Measurements from ENCODE around the gene CPLX3. TPM values are rescaled to one million over a fixed set of nuclear protein-coding genes. Genes with fewer than 3 reads are reported as not detected.

The CPLX3 gene
- polyA plus RNA-seq, 3 donors = 0.12 TPM; not detected in 2

DNA sequence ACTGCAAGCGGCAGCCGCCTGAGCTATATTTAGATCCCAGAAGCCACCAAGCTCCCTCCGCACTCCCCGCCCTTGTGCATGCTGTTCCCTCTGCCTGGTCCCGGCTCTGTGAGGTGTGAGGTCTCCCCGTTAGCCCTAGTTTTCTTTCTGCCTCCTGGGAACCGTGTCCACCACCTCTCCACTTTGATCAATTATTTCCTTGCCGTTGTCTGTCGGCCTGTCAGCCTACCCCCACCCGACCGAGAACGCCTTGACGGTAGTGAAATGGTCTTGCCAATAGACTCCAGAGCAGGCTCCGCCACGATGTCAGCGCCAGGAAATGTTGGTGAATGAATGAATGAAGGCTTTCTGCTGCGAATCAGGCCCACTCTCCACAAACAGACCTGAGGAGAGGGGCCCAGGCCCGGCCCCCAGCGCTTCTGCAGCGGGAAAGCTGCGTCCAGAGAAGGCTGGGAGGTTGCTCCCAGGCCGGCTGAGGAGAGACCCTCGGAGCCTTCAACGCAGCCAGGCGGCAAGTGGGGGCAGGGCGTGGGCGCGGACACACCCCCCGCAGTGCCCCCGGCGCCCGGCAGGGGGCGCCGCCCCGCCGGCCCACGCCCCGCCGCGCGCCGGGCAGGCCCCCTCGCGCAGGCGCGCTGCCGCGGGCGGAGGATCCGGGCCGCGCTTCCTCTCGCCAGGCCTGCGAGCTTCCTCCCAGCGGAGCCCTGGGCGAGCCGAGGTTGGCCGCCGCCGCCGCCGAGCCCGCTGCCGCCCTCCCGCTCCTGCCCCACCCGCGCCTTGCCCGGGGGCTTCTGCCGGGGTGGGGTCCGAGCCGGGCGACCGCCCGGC, 44.8 kb upstream of the CPLX3 start, which contains the start of gene CSK:
TSS of gene CSK (plus strand) at position 650 of the 828 bp plus-strand sequence. CDS start 16,218 bp downstream, outside the sequence.
- Histone ChIP-seq H3K4me1 (ENCODE audit: control insufficient read depth in 1 of 2, insufficient read depth in 2 of 2, low read length in 2 of 2) (peaks cover 84 to 89% of the 10 kb centered on the region in 2 donors), H2AFZ (ENCODE audit: insufficient read depth, low read depth, low read length, poor library complexity, severe bottlenecking) (no peak within 1 kb of the TSS), H3K79me2 (ENCODE audit: insufficient read depth, low read length) (peaks cover 57% of the 10 kb centered on the region), H3K9me3 (replicated peaks in 1 of 2; ENCODE audit: control insufficient read depth in 1 of 2, insufficient read depth in 1 of 2, low read length in 2 of 2) (no peaks in the 10 kb centered on the region), H3K4me2 (replicated peaks; ENCODE audit: extremely low read depth, low read length, poor library complexity, severe bottlenecking) (peak within 1 kb of the TSS; percentile 93), H3K4me3 (replicated peaks in 1 of 3; ENCODE audit: low read depth in 2 of 3, low read length in 3 of 3) (peak within 1 kb of the TSS; percentile 91 to 100 (median 92)), H3K27me3 (ENCODE audit: control insufficient read depth in 2 of 2, insufficient read depth in 2 of 2, low read length in 2 of 2) (no peaks in the 10 kb centered on the region), H4K20me1 (ENCODE audit: insufficient read depth, low read length) (peaks cover 12% of the 10 kb centered on the region), H3K9ac (ENCODE audit: insufficient read depth, low read length, poor library complexity, severe bottlenecking) (peak within 1 kb of the TSS; percentile 87), H3K36me3 (replicated peaks in 1 of 2; ENCODE audit: control insufficient read depth in 1 of 2, insufficient read depth in 2 of 2, low read length in 2 of 2) (peaks cover 5 to 7% of the 10 kb centered on the region in 2 donors), H3K27ac (ENCODE audit: low read depth in 1 of 2, low read length in 2 of 2) (peak within 1 kb of the TSS; percentile 96 to 97)
- peak; percentile 73 to 84 (median 83) for DNase-seq
- H3K27ac Mint-ChIP-seq = peak within 1 kb of the TSS; percentile 97 to 99 (median 99)
- H3K27me3 Mint-ChIP-seq (ENCODE audit: low read depth in 3 of 3) = peaks cover 0 to 3% (median 0%) of the 10 kb centered on the region in 3 donors
- TF ChIP-seq CTCF (IDR thresholded peaks at IDR 0.05) = peak; percentile 70
- peaks cover 0 to 3% (median 0%) of the 10 kb centered on the region in 7 donors for H3K9me3 Mint-ChIP-seq
- under 1% methylated on average over 66 of the region's 74 CpGs for WGBS (ENCODE audit: insufficient coverage)
- H3K4me1 Mint-ChIP-seq = peaks cover 81% of the 10 kb centered on the region
- peaks cover 19 to 26% of the 10 kb centered on the region in 2 donors for H3K36me3 Mint-ChIP-seq
- intact Hi-C loops (cut with micrococcal nuclease) = no loop called here
- H3K4me3 Mint-ChIP-seq = peak within 1 kb of the TSS; percentile 95 to 97

GRCh38 chr15:74782259-74783071, 44.0 kb upstream of the CPLX3 start:
- Histone ChIP-seq H3K9me3 (replicated peaks in 1 of 2; ENCODE audit: control insufficient read depth in 1 of 2, insufficient read depth in 1 of 2, low read length in 2 of 2) (no peaks in the 10 kb centered on the region), H3K27ac (ENCODE audit: low read depth in 1 of 2, low read length in 2 of 2) (peak overlapping the region; percentile 96 to 97), H3K4me3 (replicated peaks in 1 of 3; ENCODE audit: low read depth in 2 of 3, low read length in 3 of 3) (peak overlapping the region; percentile 91 to 100 (median 92)), H3K27me3 (ENCODE audit: control insufficient read depth in 2 of 2, insufficient read depth in 2 of 2, low read length in 2 of 2) (no peaks in the 10 kb centered on the region), H3K4me1 (ENCODE audit: control insufficient read depth in 1 of 2, insufficient read depth in 2 of 2, low read length in 2 of 2) (peaks cover 84 to 89% of the 10 kb centered on the region in 2 donors), H3K9ac (ENCODE audit: insufficient read depth, low read length, poor library complexity, severe bottlenecking) (peak overlapping the region; percentile 87), H4K20me1 (ENCODE audit: insufficient read depth, low read length) (peaks cover 12% of the 10 kb centered on the region), H3K4me2 (replicated peaks; ENCODE audit: extremely low read depth, low read length, poor library complexity, severe bottlenecking) (peak overlapping the region; percentile 93), H3K79me2 (ENCODE audit: insufficient read depth, low read length) (peaks cover 63% of the 10 kb centered on the region), H2AFZ (ENCODE audit: insufficient read depth, low read depth, low read length, poor library complexity, severe bottlenecking) (no peak overlapping the region), H3K36me3 (replicated peaks in 1 of 2; ENCODE audit: control insufficient read depth in 1 of 2, insufficient read depth in 2 of 2, low read length in 2 of 2) (peaks cover 5 to 7% of the 10 kb centered on the region in 2 donors)
- intact Hi-C loops (cut with micrococcal nuclease) = loop anchor here in 1 of 2 donors (1.0 kb wide), 1 partner anchor 7 kb away; no protein-coding TSS in a partner anchor
- Mint-ChIP-seq H3K36me3 (peaks cover 19 to 26% of the 10 kb centered on the region in 2 donors), H3K27ac (peak overlapping the region; percentile 93 to 99 (median 95)), H3K9me3 (peaks cover 0 to 3% (median 0%) of the 10 kb centered on the region in 7 donors), H3K27me3 (ENCODE audit: low read depth in 3 of 3) (peaks cover 0 to 3% (median 0%) of the 10 kb centered on the region in 3 donors), H3K4me1 (peaks cover 81% of the 10 kb centered on the region), H3K4me3 (peak overlapping the region; percentile 95 to 97)
- TF ChIP-seq CTCF (IDR thresholded peaks at IDR 0.05) = no peak
- peak; percentile 56 to 64 (median 63) for DNase-seq
- 0% methylated on average over 30 of the region's 72 CpGs for whole genome bisulfite sequencing (ENCODE audit: insufficient coverage)
